ENCODE measurements around the gene DSE.

Gene DSE

DNA sequence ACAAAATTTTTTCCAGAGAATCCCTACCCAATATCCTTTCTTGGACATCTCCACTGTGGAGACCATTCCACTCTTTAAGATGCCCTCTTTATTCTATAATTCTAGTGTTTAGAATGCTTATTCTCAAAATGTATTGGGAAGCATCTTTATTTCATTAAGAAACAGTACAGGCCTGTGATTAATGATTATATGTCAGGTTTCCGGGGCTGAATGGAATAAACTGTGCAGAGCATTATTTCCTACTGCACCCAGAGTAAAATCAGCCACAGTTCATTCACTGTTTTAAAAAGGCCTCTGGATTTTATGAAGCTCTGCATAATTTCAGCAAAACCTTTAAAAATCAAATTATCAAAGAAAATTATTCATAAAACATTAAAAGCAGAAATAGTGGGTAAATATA, 42.6 kb downstream of the DSE start:
- DNase-seq (ENCODE audit: low read depth) = no peak

GRCh38 chr6:116417661-116418060, 46.9 kb downstream of the DSE start:
- DNase-seq (ENCODE audit: low read depth) = no peak

DNA sequence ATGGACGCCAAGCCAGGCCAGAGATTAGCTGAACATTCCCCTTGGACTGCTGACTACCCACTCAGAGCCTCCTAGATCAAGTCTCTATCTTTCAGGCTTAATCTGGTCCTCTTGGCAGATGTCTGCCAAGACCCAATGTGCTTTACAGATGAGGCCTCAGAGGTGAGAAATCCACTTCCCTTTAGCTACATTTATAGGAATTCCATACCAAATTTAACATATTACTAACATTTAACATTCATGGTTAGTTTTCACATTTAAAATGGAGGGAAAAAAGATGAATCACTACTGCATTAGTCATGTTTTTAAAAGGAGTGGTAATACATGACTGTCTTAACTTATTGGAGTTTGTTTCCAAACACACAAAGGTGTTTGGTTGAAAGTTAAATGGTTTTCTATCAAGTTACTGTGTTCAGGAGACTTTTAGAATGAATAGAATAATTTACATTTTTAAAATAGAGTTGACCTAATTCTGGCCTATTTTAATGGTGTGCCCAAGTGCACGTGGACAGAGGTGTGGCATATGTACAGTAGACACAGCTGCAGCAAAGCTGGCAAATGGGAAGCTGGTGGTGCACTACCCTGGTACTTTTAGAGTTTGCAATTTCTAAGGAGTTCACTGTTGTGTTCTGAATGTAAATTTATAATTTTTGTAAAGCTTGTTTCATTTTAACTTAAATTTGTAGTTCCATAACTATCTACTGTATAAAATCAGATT, 48.5 kb downstream of the DSE start:
- DNase-seq (ENCODE audit: low read depth) = no peak

GRCh38 chr6:116420341-116420740, 49.6 kb downstream of the DSE start:
- no peak for DNase-seq (ENCODE audit: low read depth)

DNA sequence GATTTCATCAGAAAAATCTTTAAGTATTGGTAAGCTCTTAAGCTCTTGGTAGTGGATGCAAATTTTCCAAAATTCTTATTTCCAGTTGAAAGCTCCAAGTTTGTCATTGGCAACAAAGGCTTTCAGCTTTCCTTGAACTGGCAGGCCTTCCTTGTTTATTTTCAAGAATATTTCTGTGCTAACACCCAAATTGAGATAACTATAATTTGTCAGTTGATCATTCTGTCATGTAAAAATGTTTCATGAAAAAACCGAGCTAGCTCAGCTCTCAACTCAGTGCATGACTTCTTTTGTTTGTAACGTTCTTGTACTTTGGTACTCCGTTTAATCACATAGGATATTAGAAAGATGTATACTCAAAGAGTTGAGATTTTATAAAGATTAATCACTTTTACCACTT, 51.5 kb downstream of the DSE start:
- no peak for DNase-seq (ENCODE audit: low read depth)

DNA sequence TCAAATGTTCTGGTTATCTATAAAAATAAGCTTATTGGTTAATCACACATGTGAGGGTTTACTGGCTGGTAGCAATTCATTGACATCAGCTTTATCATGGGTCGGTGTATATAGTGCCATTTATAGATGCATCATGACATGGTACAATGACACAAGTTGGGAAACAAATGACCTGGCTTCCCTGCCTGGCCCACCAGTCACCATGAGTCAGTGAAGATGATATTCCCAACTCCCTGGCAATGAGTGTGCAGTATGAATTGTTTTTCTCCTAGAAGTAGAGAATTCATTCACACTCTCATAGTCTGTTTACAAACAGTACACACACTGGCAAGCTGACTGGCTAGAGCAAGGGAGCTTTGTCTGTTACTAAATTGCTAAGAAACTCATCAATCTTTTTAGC, 53.3 kb downstream of the DSE start:
- no peak for DNase-seq (ENCODE audit: low read depth)

DNA sequence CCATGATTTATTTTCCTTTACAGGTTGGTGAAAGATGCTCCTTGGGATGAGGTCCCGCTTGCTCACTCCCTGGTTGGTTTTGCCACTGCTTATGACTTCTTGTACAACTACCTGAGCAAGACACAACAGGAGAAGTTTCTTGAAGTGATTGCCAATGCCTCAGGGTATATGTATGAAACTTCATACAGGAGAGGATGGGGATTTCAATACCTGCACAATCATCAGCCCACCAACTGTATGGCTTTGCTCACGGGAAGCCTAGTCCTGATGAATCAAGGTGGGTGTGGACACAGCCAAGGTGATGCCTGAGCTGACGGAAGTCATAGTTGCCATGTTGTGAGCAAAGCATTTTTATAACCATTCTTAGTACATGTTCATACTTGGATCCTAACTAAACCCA, 55.8 kb downstream of the DSE start:
- no peak for DNase-seq (ENCODE audit: low read depth)

DNA sequence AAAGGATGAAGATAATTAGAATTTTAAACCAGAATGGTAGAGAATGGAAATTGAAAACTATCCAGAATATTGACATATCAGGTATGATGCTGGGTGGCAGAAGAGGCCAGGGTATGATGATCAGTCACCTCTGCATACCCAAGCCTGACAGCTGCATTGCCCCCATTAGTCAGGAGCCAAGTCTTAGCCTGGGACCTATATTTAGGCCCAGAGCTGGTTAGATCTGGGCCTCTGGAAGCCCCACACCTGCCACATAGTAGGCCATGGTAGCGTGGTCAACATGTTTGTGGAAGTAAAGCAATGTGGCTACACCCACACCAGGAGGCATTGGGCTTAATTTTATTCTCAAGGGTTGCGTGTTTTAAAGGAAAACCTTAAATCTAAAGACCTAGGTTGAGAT, 58.4 kb downstream of the DSE start:
- DNase-seq (ENCODE audit: low read depth) = no peak

DNA sequence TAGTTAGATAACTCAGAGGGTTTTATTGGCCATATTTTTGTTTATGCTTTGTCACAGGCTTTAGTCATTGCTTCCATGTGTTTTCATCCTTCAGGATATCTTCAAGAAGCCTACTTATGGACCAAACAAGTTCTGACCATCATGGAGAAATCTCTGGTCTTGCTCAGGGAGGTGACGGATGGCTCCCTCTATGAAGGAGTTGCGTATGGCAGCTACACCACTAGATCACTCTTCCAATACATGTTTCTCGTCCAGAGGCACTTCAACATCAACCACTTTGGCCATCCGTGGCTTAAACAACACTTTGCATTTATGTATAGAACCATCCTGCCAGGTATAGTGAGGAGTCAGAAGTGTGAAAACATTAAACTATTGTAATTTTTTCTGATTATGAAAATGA, 60.1 kb downstream of the DSE start:
- no peak for DNase-seq (ENCODE audit: low read depth)

DNA sequence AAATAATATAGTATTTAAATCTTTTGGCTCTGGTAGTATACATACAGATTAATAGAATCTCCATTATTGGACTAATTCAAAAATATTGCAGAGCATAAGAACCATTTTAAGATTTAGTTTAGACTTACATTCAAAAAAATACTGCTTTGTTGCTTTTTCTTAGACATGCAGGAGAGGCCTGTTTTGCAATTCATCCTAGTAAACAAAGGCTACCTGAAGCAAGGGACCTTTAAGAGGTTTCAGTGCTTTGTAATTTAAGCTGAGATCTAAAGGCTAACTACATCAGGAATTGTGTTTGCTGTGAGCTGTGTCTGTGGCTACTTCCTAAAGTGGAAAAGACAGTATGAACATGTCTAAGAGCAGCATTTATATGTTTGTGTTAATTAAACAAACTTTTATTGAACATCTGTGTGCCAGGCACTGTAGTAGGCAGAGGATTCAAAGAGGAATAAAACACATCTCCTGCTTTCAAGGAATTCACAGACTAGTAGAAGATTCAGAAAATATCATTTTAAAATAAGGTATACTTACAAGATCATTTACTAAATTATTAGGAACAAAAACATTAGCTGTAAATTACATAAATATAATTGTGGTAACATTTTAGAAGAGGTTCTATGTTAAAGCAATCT, 61.3 kb downstream of the DSE start:
- DNase-seq (ENCODE audit: low read depth) = no peak

GRCh38 chr6:116433206-116433712, 62.5 kb downstream of the DSE start:
- no peak for DNase-seq (ENCODE audit: low read depth)

DNA sequence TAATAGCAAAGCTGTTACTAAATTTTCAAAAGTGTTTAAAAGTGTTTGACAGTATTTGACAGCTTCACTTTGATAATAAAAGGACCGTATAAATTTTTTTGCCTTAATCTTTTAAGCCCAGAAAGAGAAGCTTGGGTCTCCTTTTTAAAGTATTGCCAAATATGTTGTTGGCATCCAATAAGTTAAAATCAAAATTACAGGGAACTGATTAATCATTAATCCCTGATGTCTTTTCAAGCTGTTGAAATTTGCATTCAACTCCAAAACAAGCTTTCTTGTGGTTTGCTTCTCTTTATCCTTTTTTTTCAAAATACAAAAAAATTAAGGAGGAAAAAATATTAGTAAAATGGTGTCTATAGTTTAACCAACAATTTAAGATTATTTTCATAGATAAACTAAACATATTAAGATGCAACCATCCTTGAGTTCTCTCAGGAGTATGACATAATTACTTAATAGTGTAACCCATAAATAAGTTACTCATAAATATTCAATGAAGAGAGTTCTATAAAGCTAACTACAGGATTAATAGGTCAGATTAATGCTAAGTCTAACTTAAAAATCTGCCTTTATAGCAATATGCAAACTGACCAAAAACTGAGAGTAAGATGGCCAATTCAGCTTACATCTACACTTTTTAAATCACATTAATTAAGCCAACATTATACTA, 63.4 kb downstream of the DSE start:
- DNase-seq (ENCODE audit: low read depth) = no peak

DNA sequence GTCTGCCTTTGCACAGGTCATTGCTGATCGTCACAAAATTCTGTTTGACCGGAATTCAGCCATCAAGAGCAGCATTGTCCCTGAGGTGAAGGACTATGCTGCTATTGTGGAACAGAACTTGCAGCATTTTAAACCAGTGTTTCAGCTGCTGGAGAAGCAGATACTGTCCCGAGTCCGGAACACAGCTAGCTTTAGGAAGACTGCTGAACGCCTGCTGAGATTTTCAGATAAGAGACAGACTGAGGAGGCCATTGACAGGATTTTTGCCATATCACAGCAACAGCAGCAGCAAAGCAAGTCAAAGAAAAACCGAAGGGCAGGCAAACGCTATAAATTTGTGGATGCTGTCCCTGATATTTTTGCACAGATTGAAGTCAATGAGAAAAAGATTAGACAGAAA, 65.8 kb downstream of the DSE start:
- DNase-seq (ENCODE audit: low read depth) = no peak

DNA sequence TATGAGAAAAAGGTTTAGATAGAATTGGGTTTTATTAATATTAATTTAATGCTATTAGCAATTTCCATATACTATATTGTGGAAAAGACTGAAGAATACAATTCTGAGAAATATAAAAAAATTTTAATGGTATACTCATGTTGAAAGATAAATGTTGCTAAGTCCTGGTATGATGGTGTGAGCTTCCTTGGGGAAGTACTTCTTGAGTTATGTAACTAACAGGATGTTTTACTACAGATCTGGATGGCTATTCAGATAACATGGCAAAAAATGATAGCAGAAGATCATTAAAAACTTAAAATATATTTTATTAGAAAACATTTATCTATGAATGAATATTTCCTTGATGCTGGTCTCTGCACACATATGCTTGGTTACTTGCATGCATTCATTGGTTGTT, 66.9 kb downstream of the DSE start:
- DNase-seq (ENCODE audit: low read depth) = no peak

DNA sequence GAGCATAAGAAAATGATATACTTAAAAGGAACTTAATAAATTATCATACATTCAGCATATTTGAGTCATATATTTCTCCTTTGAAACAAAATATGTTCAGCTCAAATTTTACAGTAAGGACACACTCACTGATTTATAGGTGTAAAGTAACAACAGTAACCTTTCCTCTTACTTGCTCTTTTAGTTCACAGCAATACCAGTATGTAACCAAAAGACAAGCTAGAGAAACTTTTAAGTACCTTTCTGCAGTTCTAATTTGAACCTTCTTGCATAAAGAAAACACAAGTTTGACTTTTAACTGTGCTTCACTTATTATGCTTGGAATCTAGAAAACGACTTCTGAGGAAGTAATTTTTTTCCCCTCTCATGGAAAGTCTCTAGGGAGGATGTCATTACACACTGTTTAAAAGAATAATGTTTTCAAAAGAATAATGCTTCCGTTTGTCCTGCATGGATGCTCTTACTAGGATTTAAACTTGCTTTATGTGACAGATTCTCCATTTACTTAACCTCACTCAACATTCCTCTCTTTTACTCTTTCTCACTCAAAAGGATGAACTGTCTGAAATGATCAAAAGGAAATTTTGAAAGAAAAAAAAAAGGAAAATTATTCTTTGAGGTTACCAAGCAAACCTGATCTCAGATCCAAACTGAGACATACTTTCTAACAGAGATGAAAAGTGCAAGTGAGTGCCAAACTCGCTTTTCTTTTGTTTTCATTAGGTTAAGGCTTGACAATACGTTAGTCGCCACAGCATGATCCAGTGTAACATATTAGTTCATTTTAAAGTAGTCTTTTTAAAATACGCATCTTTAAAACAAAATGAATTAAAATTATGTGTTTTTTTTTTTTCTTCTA, 68.1 kb downstream of the DSE start:
- DNase-seq (ENCODE audit: low read depth) = no peak

DNA sequence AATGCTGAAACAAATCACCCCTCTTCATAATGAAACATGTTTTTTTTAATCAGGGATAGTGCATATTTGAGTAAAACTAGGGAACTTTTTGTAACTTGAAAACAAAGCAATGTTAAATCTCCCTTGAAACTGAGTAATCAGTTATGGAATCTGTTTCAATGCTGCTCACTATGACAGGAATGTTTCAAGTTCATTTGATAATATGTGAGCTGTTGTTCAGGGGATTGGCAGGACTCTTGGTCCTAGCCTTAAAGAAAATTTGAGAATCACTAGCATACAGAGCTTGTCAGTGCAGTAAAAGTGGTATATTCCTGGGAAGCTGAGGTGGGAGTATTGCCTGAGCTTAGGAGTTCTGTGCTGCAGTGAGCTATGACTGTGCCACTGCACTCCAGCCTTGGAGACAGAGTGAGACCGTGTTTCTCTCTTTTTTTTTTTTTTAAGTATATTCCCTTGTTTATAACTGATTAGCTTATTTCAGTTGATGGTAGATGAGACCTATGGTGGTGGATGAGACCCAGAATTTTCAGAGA, 68.8 kb downstream of the DSE start:
- no peak for DNase-seq (ENCODE audit: low read depth)

- no peak for DNase-seq (ENCODE audit: low read depth)
Measured at GRCh38 chr6:116443105-116443504, 72.4 kb downstream of the DSE start.

DNA sequence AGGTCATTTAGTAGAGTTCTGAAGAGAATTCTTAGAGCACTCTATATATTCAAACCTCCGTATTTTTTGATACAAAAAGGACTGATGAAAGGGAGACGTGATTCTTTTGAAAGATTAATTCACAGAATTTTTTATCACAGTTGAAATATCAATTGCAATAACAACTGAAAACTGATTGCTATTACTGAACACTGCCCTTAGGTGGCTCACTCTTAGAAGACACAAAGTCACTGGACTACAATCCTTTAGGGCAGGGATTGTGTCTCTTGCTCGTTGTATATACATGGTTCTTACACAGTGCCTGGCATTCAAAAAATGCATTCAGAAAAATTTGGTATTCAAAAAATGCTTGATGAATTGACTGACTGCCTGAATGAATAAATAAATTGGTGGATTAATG, 73.3 kb downstream of the DSE start:
- DNase-seq (ENCODE audit: low read depth) = no peak

GRCh38 chr6:116444575-116444974, 73.8 kb downstream of the DSE start:
- no peak for DNase-seq (ENCODE audit: low read depth)

DNA sequence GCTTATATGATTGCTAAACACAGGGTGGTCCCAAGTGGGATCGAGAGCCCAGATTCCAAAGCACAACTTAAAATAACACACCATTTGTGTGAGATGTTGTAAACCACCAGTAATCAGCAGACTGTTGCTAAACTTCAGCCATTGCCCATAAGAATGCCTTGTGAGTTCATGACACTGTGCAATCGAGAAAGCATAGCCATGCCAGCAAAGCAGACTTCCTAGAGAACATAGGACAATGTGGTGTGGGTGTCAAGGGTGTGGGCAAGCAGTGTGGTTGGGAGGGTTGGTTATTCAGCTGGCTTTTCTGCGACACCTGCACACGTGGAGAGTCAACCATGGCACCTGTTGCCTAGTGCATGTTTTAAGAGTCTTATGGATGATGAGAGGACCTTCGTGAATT, 74.4 kb downstream of the DSE start:
- DNase-seq (ENCODE audit: low read depth) = no peak

DNA sequence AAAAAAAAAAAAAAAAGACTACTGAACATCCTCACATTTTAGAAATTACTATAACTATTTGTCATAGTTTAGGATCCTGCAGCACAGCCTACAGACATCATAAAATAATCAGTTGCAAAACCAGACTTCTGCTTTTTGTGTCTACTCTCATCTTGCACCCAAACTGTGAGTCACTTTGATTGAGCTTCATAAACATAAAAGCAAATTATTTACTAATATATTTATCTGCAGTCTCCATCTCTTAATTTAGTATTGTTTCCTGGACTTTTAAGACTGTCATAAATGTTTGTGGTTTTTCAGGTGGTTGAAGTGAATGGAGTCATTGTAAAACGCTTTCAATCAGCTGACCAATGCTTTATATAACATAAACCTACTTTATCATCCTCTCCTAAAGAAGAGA, 75.7 kb downstream of the DSE start:
- no peak for DNase-seq (ENCODE audit: low read depth)

DNA sequence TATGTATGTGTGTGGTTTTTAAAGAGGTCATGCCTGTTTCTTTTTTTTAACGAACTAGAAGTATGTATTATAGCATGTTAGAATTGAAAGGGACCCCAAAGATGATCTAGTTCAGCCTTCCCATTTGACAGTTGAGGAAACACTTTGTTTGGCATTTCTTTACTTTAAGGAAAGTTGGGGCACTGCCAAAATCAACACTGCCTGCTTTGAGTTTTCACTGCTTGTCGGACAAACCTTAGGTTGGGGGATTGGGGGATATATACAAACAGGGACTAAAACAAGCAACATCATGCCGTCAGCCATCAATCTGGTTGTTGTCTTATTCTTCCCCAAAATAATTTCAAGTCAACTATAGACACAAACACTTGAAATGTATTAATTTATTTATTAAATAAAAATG, 76.3 kb downstream of the DSE start:
- no peak for DNase-seq (ENCODE audit: low read depth)

Measured in activated T-cell treated with anti-CD3 and anti-CD28 coated beads for 48 hours (primary cell).